ENCODE results near the gene HSBP1L1. TPM values are rescaled to one million over a fixed set of nuclear protein-coding genes. Genes with fewer than 3 reads are reported as not detected.
A peak's percentile ranks its signal among the peaks of the same experiment; 100 is the strongest.

HSBP1L1 gene
- total and polyA plus RNA-seq, 2 of the 13 experiments (the other 11 are each of a cell fraction or from before 2014, with no cell fraction given) = 22.6 to 45.1 TPM

DNA sequence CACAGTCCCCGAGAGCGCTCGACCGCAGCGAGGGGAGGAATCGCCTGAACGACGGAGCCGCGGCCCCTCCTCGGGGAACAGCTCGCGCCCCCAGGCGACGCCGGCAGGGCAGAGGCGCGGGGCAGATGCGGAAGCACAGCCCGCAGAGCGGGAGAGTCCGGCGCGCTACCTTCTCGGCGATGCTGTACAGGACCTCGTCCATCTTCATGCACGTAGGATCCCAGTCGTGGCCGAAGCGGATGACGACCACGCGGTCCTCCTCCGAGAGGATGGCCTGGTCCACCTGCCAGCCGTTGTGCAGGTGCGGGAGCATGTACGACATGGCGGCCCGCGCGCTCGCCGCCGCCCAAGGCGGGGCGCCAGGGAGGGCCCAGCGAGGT lies 23.6 kb downstream of the HSBP1L1 start (continued):
- TF ChIP-seq, protein P1, sequence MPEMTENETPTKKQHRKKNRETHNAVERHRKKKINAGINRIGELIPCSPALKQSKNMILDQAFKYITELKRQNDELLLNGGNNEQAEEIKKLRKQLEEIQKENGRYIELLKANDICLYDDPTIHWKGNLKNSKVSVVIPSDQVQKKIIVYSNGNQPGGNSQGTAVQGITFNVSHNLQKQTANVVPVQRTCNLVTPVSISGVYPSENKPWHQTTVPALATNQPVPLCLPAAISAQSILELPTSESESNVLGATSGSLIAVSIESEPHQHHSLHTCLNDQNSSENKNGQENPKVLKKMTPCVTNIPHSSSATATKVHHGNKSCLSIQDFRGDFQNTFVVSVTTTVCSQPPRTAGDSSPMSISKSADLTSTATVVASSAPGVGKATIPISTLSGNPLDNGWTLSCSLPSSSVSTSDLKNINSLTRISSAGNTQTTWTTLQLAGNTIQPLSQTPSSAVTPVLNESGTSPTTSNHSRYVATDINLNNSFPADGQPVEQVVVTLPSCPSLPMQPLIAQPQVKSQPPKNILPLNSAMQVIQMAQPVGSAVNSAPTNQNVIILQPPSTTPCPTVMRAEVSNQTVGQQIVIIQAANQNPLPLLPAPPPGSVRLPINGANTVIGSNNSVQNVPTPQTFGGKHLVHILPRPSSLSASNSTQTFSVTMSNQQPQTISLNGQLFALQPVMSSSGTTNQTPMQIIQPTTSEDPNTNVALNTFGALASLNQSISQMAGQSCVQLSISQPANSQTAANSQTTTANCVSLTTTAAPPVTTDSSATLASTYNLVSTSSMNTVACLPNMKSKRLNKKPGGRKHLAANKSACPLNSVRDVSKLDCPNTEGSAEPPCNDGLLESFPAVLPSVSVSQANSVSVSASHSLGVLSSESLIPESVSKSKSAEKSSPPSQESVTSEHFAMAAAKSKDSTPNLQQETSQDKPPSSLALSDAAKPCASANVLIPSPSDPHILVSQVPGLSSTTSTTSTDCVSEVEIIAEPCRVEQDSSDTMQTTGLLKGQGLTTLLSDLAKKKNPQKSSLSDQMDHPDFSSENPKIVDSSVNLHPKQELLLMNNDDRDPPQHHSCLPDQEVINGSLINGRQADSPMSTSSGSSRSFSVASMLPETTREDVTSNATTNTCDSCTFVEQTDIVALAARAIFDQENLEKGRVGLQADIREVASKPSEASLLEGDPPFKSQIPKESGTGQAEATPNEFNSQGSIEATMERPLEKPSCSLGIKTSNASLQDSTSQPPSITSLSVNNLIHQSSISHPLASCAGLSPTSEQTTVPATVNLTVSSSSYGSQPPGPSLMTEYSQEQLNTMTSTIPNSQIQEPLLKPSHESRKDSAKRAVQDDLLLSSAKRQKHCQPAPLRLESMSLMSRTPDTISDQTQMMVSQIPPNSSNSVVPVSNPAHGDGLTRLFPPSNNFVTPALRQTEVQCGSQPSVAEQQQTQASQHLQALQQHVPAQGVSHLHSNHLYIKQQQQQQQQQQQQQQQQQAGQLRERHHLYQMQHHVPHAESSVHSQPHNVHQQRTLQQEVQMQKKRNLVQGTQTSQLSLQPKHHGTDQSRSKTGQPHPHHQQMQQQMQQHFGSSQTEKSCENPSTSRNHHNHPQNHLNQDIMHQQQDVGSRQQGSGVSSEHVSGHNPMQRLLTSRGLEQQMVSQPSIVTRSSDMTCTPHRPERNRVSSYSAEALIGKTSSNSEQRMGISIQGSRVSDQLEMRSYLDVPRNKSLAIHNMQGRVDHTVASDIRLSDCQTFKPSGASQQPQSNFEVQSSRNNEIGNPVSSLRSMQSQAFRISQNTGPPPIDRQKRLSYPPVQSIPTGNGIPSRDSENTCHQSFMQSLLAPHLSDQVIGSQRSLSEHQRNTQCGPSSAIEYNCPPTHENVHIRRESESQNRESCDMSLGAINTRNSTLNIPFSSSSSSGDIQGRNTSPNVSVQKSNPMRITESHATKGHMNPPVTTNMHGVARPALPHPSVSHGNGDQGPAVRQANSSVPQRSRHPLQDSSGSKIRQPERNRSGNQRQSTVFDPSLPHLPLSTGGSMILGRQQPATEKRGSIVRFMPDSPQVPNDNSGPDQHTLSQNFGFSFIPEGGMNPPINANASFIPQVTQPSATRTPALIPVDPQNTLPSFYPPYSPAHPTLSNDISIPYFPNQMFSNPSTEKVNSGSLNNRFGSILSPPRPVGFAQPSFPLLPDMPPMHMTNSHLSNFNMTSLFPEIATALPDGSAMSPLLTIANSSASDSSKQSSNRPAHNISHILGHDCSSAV (CRISPR knock-in tag; IDR thresholded peaks at IDR 0.05; ENCODE audit: borderline replicate concordance) = no peak
- TF ChIP-seq ARNT (IDR thresholded peaks at IDR 0.05) (no peak), SMC3 (IDR thresholded peaks at IDR 0.05; ENCODE audit: low read length) (no peak; the same call in 1 of the 2 replicates), ZNF10 (CRISPR knock-in tag; IDR thresholded peaks at IDR 0.05; ENCODE audit: borderline replicate concordance, low read depth) (no peak), TMF1 (CRISPR knock-in tag; IDR thresholded peaks at IDR 0.05; ENCODE audit: low read depth) (peak; percentile 78), ZNF782 (CRISPR knock-in tag; IDR thresholded peaks at IDR 0.05; ENCODE audit: borderline replicate concordance) (0 out of 2 replicates have a peak, but pooled peaks have one; percentile 44), HIVEP1 (CRISPR knock-in tag; IDR thresholded peaks at IDR 0.05) (no peak), SNAPC2 (CRISPR knock-in tag; IDR thresholded peaks at IDR 0.05) (peak; percentile 47; the same call in 1 of the 2 replicates), CHCHD3 (CRISPR knock-in tag; IDR thresholded peaks at IDR 0.05) (peak; percentile 19; the same call in 1 of the 2 replicates)
- TF ChIP-seq, protein P2, sequence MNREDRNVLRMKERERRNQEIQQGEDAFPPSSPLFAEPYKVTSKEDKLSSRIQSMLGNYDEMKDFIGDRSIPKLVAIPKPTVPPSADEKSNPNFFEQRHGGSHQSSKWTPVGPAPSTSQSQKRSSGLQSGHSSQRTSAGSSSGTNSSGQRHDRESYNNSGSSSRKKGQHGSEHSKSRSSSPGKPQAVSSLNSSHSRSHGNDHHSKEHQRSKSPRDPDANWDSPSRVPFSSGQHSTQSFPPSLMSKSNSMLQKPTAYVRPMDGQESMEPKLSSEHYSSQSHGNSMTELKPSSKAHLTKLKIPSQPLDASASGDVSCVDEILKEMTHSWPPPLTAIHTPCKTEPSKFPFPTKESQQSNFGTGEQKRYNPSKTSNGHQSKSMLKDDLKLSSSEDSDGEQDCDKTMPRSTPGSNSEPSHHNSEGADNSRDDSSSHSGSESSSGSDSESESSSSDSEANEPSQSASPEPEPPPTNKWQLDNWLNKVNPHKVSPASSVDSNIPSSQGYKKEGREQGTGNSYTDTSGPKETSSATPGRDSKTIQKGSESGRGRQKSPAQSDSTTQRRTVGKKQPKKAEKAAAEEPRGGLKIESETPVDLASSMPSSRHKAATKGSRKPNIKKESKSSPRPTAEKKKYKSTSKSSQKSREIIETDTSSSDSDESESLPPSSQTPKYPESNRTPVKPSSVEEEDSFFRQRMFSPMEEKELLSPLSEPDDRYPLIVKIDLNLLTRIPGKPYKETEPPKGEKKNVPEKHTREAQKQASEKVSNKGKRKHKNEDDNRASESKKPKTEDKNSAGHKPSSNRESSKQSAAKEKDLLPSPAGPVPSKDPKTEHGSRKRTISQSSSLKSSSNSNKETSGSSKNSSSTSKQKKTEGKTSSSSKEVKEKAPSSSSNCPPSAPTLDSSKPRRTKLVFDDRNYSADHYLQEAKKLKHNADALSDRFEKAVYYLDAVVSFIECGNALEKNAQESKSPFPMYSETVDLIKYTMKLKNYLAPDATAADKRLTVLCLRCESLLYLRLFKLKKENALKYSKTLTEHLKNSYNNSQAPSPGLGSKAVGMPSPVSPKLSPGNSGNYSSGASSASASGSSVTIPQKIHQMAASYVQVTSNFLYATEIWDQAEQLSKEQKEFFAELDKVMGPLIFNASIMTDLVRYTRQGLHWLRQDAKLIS (CRISPR knock-in tag; IDR thresholded peaks at IDR 0.05) = no peak; the same call in 1 of the 2 replicates
- TF ChIP-seq, protein P3, sequence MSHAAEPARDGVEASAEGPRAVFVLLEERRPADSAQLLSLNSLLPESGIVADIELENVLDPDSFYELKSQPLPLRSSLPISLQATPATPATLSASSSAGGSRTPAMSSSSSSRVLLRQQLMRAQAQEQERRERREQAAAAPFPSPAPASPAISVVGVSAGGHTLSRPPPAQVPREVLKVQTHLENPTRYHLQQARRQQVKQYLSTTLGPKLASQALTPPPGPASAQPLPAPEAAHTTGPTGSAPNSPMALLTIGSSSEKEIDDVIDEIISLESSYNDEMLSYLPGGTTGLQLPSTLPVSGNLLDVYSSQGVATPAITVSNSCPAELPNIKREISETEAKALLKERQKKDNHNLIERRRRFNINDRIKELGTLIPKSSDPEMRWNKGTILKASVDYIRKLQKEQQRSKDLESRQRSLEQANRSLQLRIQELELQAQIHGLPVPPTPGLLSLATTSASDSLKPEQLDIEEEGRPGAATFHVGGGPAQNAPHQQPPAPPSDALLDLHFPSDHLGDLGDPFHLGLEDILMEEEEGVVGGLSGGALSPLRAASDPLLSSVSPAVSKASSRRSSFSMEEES (CRISPR knock-in tag; IDR thresholded peaks at IDR 0.05) = peak; percentile 31; the same call in 1 of the 2 replicates
- TF ChIP-seq, protein P4, sequence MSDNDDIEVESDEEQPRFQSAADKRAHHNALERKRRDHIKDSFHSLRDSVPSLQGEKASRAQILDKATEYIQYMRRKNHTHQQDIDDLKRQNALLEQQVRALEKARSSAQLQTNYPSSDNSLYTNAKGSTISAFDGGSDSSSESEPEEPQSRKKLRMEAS (IDR thresholded peaks at IDR 0.05) = peak; percentile 92
- TF ChIP-seq, protein P5, sequence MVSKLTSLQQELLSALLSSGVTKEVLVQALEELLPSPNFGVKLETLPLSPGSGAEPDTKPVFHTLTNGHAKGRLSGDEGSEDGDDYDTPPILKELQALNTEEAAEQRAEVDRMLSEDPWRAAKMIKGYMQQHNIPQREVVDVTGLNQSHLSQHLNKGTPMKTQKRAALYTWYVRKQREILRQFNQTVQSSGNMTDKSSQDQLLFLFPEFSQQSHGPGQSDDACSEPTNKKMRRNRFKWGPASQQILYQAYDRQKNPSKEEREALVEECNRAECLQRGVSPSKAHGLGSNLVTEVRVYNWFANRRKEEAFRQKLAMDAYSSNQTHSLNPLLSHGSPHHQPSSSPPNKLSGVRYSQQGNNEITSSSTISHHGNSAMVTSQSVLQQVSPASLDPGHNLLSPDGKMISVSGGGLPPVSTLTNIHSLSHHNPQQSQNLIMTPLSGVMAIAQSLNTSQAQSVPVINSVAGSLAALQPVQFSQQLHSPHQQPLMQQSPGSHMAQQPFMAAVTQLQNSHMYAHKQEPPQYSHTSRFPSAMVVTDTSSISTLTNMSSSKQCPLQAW (CRISPR knock-in tag; IDR thresholded peaks at IDR 0.05) = no peak

Data from HepG2 (cell line).